CD4-positive, alpha-beta T cell (primary cell): Measurements from ENCODE around the gene IL9. TPM values are rescaled to one million over a fixed set of nuclear protein-coding genes. Genes with fewer than 3 reads are reported as not detected.

Experiments used
- ATAC-seq: fragments of 200-7000 bp; cut with Tn5 transposase; one replicate; pipeline ENCODE4 v1.10.0; 2022; ENCODE audit warnings: mild to moderate bottlenecking; ENCODE audit not compliant: poor library complexity
- CTCF ChIA-PET: fragments of 350-600 bp; sonication (Branson Sonifier 250); formaldehyde crosslinking; loops from one replicate; lab custom pipeline; 2021; ENCODE audit warnings: antibody characterized with exemption, inconsistent platforms; lab: Charles Lee
- POLR2A ChIA-PET: fragments of 350-600 bp; sonication (Branson Sonifier 250); formaldehyde crosslinking; loops from one replicate; lab custom pipeline; 2021; ENCODE audit warnings: antibody characterized with exemption, inconsistent platforms; lab: Charles Lee
- DNase-seq, 14 experiments: peaks; one replicate each; pipeline ENCODE4 v3.0.0-alpha.2; 2013 to 2020; ENCODE audit warnings: mixed read lengths in 2 of 14
- H3K27ac ChIP-seq, 2 donors: one replicate each; pipeline versions ENCODE4 v1.5.1 to v1.7.0; 2013; ENCODE audit warnings: low read length in 2 of 2, low read depth in 1 of 2, mild to moderate bottlenecking in 1 of 2
- H3K27me3 ChIP-seq, 2 experiments: 1 replicate in 1 of 2; 2 replicates in 1 of 2; pipeline versions ENCODE4 v1.6.1 to v1.7.0; 2013; ENCODE audit warnings: low read length in 2 of 2, control low read depth in 1 of 2, mild to moderate bottlenecking in 1 of 2, moderate library complexity in 1 of 2; ENCODE audit not compliant: insufficient read depth in 2 of 2, control insufficient read depth in 1 of 2
- H3K36me3 ChIP-seq: one replicate; pipeline ENCODE4 v1.6.1; 2013; ENCODE audit warnings: low read length, control low read depth; ENCODE audit not compliant: insufficient read depth
- H3K4me1 ChIP-seq: one replicate; pipeline ENCODE4 v1.6.1; 2013; ENCODE audit warnings: low read length, control low read depth; ENCODE audit not compliant: insufficient read depth
- H3K4me3 ChIP-seq: one replicate; pipeline ENCODE4 v1.5.1; 2013; ENCODE audit warnings: mild to moderate bottlenecking, low read length, moderate library complexity
- H3K9me3 ChIP-seq, 2 experiments: 1 replicate in 1 of 2; 2 replicates in 1 of 2; pipeline versions ENCODE4 v1.6.1 to v1.7.0; 2013; ENCODE audit warnings: low read length in 2 of 2, mild to moderate bottlenecking in 2 of 2, control low read depth in 1 of 2, moderate library complexity in 1 of 2; ENCODE audit not compliant: control insufficient read depth in 1 of 2, insufficient read depth in 1 of 2
- H3K27ac Mint-ChIP-seq: one replicate; pipeline ENCODE4 v1.8.0; 2020; ENCODE audit warnings: mixed read lengths
- H3K27me3 Mint-ChIP-seq: one replicate; pipeline ENCODE4 v1.8.0; 2021; ENCODE audit warnings: mixed read lengths
- H3K36me3 Mint-ChIP-seq: one replicate; pipeline ENCODE4 v1.8.0; 2021; ENCODE audit warnings: low read depth, mixed read lengths
- H3K4me1 Mint-ChIP-seq: one replicate; pipeline ENCODE4 v1.8.0; 2021; ENCODE audit warnings: low read depth, mixed read lengths
- H3K4me3 Mint-ChIP-seq: one replicate; pipeline ENCODE4 v1.8.0; 2020; ENCODE audit warnings: mild to moderate bottlenecking, mixed read lengths
- H3K9me3 Mint-ChIP-seq: one replicate; pipeline ENCODE4 v1.8.0; 2020; ENCODE audit warnings: mixed read lengths
- intact Hi-C, 2 experiments: fragments of 100-400 bp; cut with DNase I in 1 of 2; cut with micrococcal nuclease in 1 of 2; formaldehyde crosslinking; loops; one replicate each; pipeline versions ENCODE4 v1.15.1 to v1.9.0; 2023 to 2025; cut with DNase I, micrococcal nuclease
- total RNA-seq, 174 experiments: library from RNA in 2 of 174; stranded (reverse) in 2 of 174; gene quantifications; one replicate each; pipeline ENCODE4 v1.2.3 and lab custom pipeline; 2021 to 2026
- TF ChIP-seq, protein P1 (sequence below): fragments of 200-600 bp; IDR thresholded peaks from one replicate; pipeline ENCODE4 v1.8.0; 2022; ENCODE audit warnings: antibody characterized with exemption, mild to moderate bottlenecking

The IL9 gene
- total RNA-seq, 2 experiments from 2014 or later = not detected

GRCh38 chr5:135880278-135880677 is 15.4 kb downstream of the IL9 start:
- H3K27me3 Mint-ChIP-seq = peaks cover 42% of the 10 kb centered on the region
- ATAC-seq (no peak), DNase-seq (no peak)
- H3K9me3 Mint-ChIP-seq = no peaks in the 10 kb centered on the region
- H3K4me3 ChIP-seq = no peak overlapping the region
- peaks cover 0 to 7% of the 10 kb centered on the region in 2 experiments for H3K9me3 ChIP-seq
- H3K36me3 Mint-ChIP-seq = no peaks in the 10 kb centered on the region
- no peaks in the 10 kb centered on the region for H3K4me1 ChIP-seq
- TF ChIP-seq, protein P1, sequence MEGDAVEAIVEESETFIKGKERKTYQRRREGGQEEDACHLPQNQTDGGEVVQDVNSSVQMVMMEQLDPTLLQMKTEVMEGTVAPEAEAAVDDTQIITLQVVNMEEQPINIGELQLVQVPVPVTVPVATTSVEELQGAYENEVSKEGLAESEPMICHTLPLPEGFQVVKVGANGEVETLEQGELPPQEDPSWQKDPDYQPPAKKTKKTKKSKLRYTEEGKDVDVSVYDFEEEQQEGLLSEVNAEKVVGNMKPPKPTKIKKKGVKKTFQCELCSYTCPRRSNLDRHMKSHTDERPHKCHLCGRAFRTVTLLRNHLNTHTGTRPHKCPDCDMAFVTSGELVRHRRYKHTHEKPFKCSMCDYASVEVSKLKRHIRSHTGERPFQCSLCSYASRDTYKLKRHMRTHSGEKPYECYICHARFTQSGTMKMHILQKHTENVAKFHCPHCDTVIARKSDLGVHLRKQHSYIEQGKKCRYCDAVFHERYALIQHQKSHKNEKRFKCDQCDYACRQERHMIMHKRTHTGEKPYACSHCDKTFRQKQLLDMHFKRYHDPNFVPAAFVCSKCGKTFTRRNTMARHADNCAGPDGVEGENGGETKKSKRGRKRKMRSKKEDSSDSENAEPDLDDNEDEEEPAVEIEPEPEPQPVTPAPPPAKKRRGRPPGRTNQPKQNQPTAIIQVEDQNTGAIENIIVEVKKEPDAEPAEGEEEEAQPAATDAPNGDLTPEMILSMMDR = no peak
- H3K36me3 ChIP-seq = no peaks in the 10 kb centered on the region
- CTCF ChIA-PET = no interaction called here
- H3K4me1 Mint-ChIP-seq = no peaks in the 10 kb centered on the region
- intact Hi-C loops = no loop called here
- no peak overlapping the region for H3K4me3 Mint-ChIP-seq
- no peak overlapping the region for H3K27ac ChIP-seq
- POLR2A ChIA-PET = no interaction called here
- H3K27ac Mint-ChIP-seq = no peak overlapping the region
- H3K27me3 ChIP-seq = peaks cover 9 to 12% of the 10 kb centered on the region in 2 experiments

DNA sequence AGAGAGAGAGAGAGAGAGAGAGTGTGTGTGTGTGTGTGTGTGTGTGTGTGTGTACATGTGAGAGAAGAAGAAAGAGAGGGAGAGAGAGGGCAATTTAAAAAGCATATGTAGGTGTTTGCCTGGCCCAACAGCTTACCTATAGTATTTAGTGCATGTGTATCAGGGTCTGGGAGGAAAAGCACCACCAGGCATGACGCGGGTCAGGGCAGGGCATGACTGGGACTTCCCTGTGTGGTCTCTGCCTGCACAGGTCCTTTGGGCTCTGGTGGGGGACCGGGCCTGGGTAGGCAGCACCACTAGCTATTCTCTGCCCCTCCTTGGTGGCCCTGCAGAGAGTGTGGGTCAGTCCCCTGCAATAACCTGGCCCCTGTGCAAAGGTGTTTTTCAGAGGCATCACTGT is 16.1 kb downstream of the IL9 start:
- ChIA-PET CTCF (no interaction called here), POLR2A (no interaction called here)
- Mint-ChIP-seq H3K27me3 (peaks cover 41% of the 10 kb centered on the region), H3K9me3 (no peaks in the 10 kb centered on the region), H3K36me3 (no peaks in the 10 kb centered on the region), H3K4me3 (no peak overlapping the region), H3K27ac (no peak overlapping the region), H3K4me1 (no peaks in the 10 kb centered on the region)
- TF ChIP-seq, protein P1 = no peak
- Histone ChIP-seq H3K27me3 (peaks cover 9 to 12% of the 10 kb centered on the region in 2 experiments), H3K9me3 (peaks cover 0 to 7% of the 10 kb centered on the region in 2 experiments), H3K4me3 (no peak overlapping the region), H3K4me1 (no peaks in the 10 kb centered on the region), H3K27ac (no peak overlapping the region), H3K36me3 (no peaks in the 10 kb centered on the region)
- no peak for ATAC-seq
- DNase-seq = no peak
- intact Hi-C loops = no loop called here

- Histone ChIP-seq H3K9me3 (peaks cover 0 to 7% of the 10 kb centered on the region in 2 experiments), H3K4me1 (no peaks in the 10 kb centered on the region), H3K36me3 (no peaks in the 10 kb centered on the region), H3K27me3 (peaks cover 5 to 12% of the 10 kb centered on the region in 2 experiments), H3K27ac (no peak overlapping the region), H3K4me3 (no peak overlapping the region)
- DNase-seq (no peak), ATAC-seq (no peak)
- no peak overlapping the region for H3K4me3 Mint-ChIP-seq
- POLR2A ChIA-PET = no interaction called here
- CTCF ChIA-PET = no interaction called here
- TF ChIP-seq, protein P1 = no peak
- intact Hi-C loops = no loop called here
- no peak overlapping the region for H3K27ac Mint-ChIP-seq
- no peaks in the 10 kb centered on the region for H3K9me3 Mint-ChIP-seq
- H3K36me3 Mint-ChIP-seq = no peaks in the 10 kb centered on the region
- H3K27me3 Mint-ChIP-seq = peaks cover 45% of the 10 kb centered on the region
- no peaks in the 10 kb centered on the region for H3K4me1 Mint-ChIP-seq
Measured at GRCh38 chr5:135878156-135878620, 17.5 kb downstream of the IL9 start.
